GM12878 (cell line): Measurements from ENCODE around the gene PTCHD4. TPM values are rescaled to one million over a fixed set of nuclear protein-coding genes. Genes with fewer than 3 reads are reported as not detected.

Source experiments
- ATAC-seq: fragments of 200-7000 bp; cut with Tn5 transposase; 3 replicates; pipeline ENCODE4 v1.9.1; 2020; ENCODE audit warnings: mild to moderate bottlenecking, moderate library complexity
- BruUV-seq: library from RNA; stranded (reverse); fragments of 400-500 nt; replicated peaks from 2 replicates; lab custom pipeline; 2021; lab: Mats Ljungman, UMichigan
- CTCF ChIA-PET: fragments of 300-600 bp; sonication (Branson Sonifier 250); formaldehyde crosslinking; extraction: SDS; loops from one replicate; lab custom pipeline; 2021; ENCODE audit warnings: inconsistent platforms; lab: Yijun Ruan, JAX
- POLR2A ChIA-PET: fragments of 350-600 bp; formaldehyde crosslinking; extraction: SDS; loops from one replicate; lab custom pipeline; 2021; ENCODE audit warnings: inconsistent platforms; lab: Charles Lee
- RAD21 ChIA-PET: fragments of 300-600 bp; sonication (Branson Sonifier 250); formaldehyde crosslinking; loops from one replicate; lab custom pipeline; 2023; ENCODE audit warnings: antibody characterized with exemption; ENCODE audit not compliant: unreplicated experiment; lab: Charles Lee
- SMC1A ChIA-PET: fragments of 300-600 bp; sonication (Branson Sonifier 250); formaldehyde crosslinking; loops from one replicate; lab custom pipeline; 2023; ENCODE audit not compliant: unreplicated experiment, uncharacterized antibody; lab: Charles Lee
- DNase-seq: peaks from one replicate; pipeline ENCODE4 v3.0.0-alpha.2; 2011; ENCODE audit warnings: low read depth, low spot score
- FAIRE-seq: peaks from 3 replicates; lab custom pipeline; 2011; peaks lifted over from hg19 to GRCh38; lab: Jason Lieb, UNC
- H2AFZ ChIP-seq: 2 replicates; pipeline ENCODE4 v1.6.0; 2011; ENCODE audit warnings: low read depth, low read length, control low read depth; ENCODE audit not compliant: control insufficient read depth
- H3K27ac ChIP-seq: 2 replicates; pipeline ENCODE4 v1.5.1; 2011; ENCODE audit warnings: control low read depth; ENCODE audit not compliant: control insufficient read depth, insufficient read depth
- H3K27me3 ChIP-seq, 2 experiments: replicated peaks in 1 of 2; 2 replicates each; pipeline versions ENCODE4 v1.6.0 to v1.6.1; 2011; ENCODE audit warnings: low read length in 1 of 2; ENCODE audit not compliant: control insufficient read depth in 2 of 2, insufficient read depth in 2 of 2
- H3K36me3 ChIP-seq, 2 experiments: 2 replicates each; pipeline ENCODE4 v1.5.1; 2011; ENCODE audit warnings: low read length in 1 of 2; ENCODE audit not compliant: control insufficient read depth in 2 of 2, insufficient read depth in 2 of 2
- H3K4me1 ChIP-seq: 2 replicates; pipeline ENCODE4 v1.6.1; 2011; ENCODE audit warnings: mild to moderate bottlenecking, low read length, moderate library complexity, mixed read lengths; ENCODE audit not compliant: control insufficient read depth, insufficient read depth
- H3K4me2 ChIP-seq: 2 replicates; pipeline ENCODE4 v1.6.0; 2011; ENCODE audit warnings: control low read depth; ENCODE audit not compliant: control insufficient read depth, insufficient read depth
- H3K4me3 ChIP-seq: fragments of 200-600 bp; sonication (generic); 2 replicates; pipeline ENCODE4 v1.5.1; 2016
- H3K79me2 ChIP-seq: 2 replicates; pipeline ENCODE4 v1.6.0; 2011; ENCODE audit warnings: low read length; ENCODE audit not compliant: control insufficient read depth, insufficient read depth
- H3K9ac ChIP-seq: 2 replicates; pipeline ENCODE4 v1.8.0; 2011; ENCODE audit warnings: low read length, control low read depth, mixed read lengths; ENCODE audit not compliant: control insufficient read depth, insufficient read depth
- H3K9me3 ChIP-seq: replicated peaks from 3 replicates; pipeline ENCODE4 v1.5.1; 2011; ENCODE audit warnings: mild to moderate bottlenecking, low read length; ENCODE audit not compliant: control insufficient read depth, insufficient read depth
- H4K20me1 ChIP-seq: 2 replicates; pipeline ENCODE4 v1.6.0; 2011; ENCODE audit not compliant: control insufficient read depth, insufficient read depth
- CTCF ChIP-seq, 3 experiments: IDR thresholded peaks in 2 of 3; conservative IDR thresholded peaks in 1 of 3; 2 replicates each; pipeline ENCODE4 v1.5.1; 2011; ENCODE audit warnings: low read depth in 3 of 3, low read length in 3 of 3, mild to moderate bottlenecking in 3 of 3, control low read depth in 2 of 3, moderate library complexity in 2 of 3, inconsistent platforms in 1 of 3, mixed read lengths in 1 of 3; ENCODE audit not compliant: control insufficient read depth in 2 of 3, insufficient read depth in 1 of 3; ENCODE audit errors: extremely low read depth in 1 of 3
- EGR1 ChIP-seq, 2 experiments: IDR thresholded peaks; 1 replicate in 1 of 2; 2 replicates in 1 of 2; pipeline ENCODE4 v1.6.1; 2011 to 2012; ENCODE audit warnings: low read depth in 2 of 2, low read length in 2 of 2, borderline replicate concordance in 1 of 2, mild to moderate bottlenecking in 1 of 2, moderate library complexity in 1 of 2
- ELK1 ChIP-seq: IDR thresholded peaks from 2 replicates; pipeline ENCODE4 v1.6.1; 2012; ENCODE audit warnings: low read depth, low read length, improper control_type of control experiment
- HCFC1 ChIP-seq: fragments of 150-350 bp; IDR thresholded peaks from 2 replicates; pipeline ENCODE4 v1.6.1; 2014; ENCODE audit warnings: low read length
- KDM1A ChIP-seq: fragments of 200-600 bp; sonication (generic); IDR thresholded peaks from 2 replicates; pipeline ENCODE4 v1.6.1; 2016; ENCODE audit warnings: borderline replicate concordance
- NFXL1 ChIP-seq: fragments of 450-650 bp; IDR thresholded peaks from 2 replicates; pipeline ENCODE4 v1.6.1; 2017; ENCODE audit warnings: antibody characterized with exemption, mild to moderate bottlenecking, borderline replicate concordance
- STAT3 ChIP-seq: IDR thresholded peaks from 2 replicates; pipeline ENCODE4 v1.6.1; 2011; ENCODE audit warnings: low read depth, low read length, improper control_type of control experiment
- ZNF24 ChIP-seq: fragments of 450-650 bp; IDR thresholded peaks from 2 replicates; pipeline ENCODE4 v1.6.1; 2017; ENCODE audit warnings: antibody characterized with exemption, mild to moderate bottlenecking
- WGBS: methylation state at CpG from one replicate; pipeline ENCODE4 v1.1.6; 2016; ENCODE audit warnings: low lambda C conversion rate; ENCODE audit not compliant: insufficient replicate concordance, insufficient coverage; ENCODE audit errors: missing lambda C conversion rate; 5-methylcytosine and 5-hydroxymethylcytosine counted together
- in situ Hi-C: fragments of 300-500 bp; cut with MboI; formaldehyde crosslinking; loops from 9 replicates; pipeline ENCODE4 v1.14.3; 2018; ENCODE audit warnings: mixed read lengths
- intact Hi-C: fragments of 100-400 bp; cut with micrococcal nuclease; formaldehyde crosslinking; loops from one replicate; pipeline ENCODE4 v1.14.2; 2022; ENCODE audit not compliant: unreplicated experiment
- polyA plus RNA-seq, 11 experiments: library from polyadenylated mRNA; depleted of rRNA in 4 of 11; unstranded in 6 of 11; stranded (reverse) in 5 of 11; fragments of >200 nt; fragmentation: Nextera tagmentation in 4 of 11; fragmentation: Illumina TruSeq in 1 of 11; extraction: Ambion mirVana in 4 of 11; extraction: Trizol in 1 of 11; gene quantifications; 1 replicate in 1 of 11; 2 replicates in 10 of 11; pipeline versions ENCODE4 v1.2.1 to v1.2.3, GENCODE V29; 2011 to 2016; ENCODE audit warnings: inconsistent platforms in 2 of 11, missing spikeins in 2 of 11, low read depth in 1 of 11
- total RNA-seq, 4 experiments: library from RNA; depleted of rRNA in 3 of 4; stranded (reverse); fragments of >200 nt in 3 of 4; fragmentation: Illumina TruSeq in 1 of 4; extraction: Trizol in 1 of 4; gene quantifications; 2 replicates each; pipeline versions ENCODE4 v1.2.1 to v1.2.3, GENCODE V29; 2013 to 2021
- TF ChIP-seq, protein P1 (sequence below): IDR thresholded peaks from 2 replicates; pipeline ENCODE4 v1.6.1; 2011; ENCODE audit warnings: low read depth, low read length, improper control_type of control experiment, borderline replicate concordance
- TF ChIP-seq, protein P2 (sequence below): fragments of 450-650 bp; IDR thresholded peaks from 2 replicates; pipeline ENCODE4 v1.6.1; 2016; ENCODE audit warnings: mild to moderate bottlenecking
- TF ChIP-seq, protein P3 (sequence below): IDR thresholded peaks from 2 replicates; pipeline ENCODE4 v1.6.1; 2012; ENCODE audit warnings: low read depth, low read length, improper control_type of control experiment
- TF ChIP-seq, protein P4 (sequence below): fragments of 150-350 bp; IDR thresholded peaks from 2 replicates; pipeline ENCODE4 v1.6.1; 2016; ENCODE audit warnings: low read depth, low read length

The PTCHD4 gene
- total and polyA plus RNA-seq, 10 of the 15 experiments (the other 5 are each of a cell fraction or from before 2014, with no cell fraction given) = 0.02 to 0.17 (median 0.07) TPM; not detected in 3

GRCh38 chr6:48068278-48069251, 42.4 kb downstream of the PTCHD4 start:
- WGBS = 26% methylated on average over 31 of the region's 64 CpGs
- H3K27me3 ChIP-seq = peaks cover 3% of the 10 kb centered on the region in 2 experiments; a peak in 3 of 4 replicates
- H3K27ac ChIP-seq = no peak overlapping the region
- no peaks in the 10 kb centered on the region for H3K4me1 ChIP-seq
- H3K9ac ChIP-seq = no peak overlapping the region
- H3K79me2 ChIP-seq = no peaks in the 10 kb centered on the region
- CTCF ChIA-PET = no interaction called here
- no peak overlapping the region for H2AFZ ChIP-seq
- DNase-seq (no peak), ATAC-seq (no peak; the same call in 2 of the 3 replicates), FAIRE-seq (no peak)
- no peaks in the 10 kb centered on the region for H3K36me3 ChIP-seq
- no peak overlapping the region for H3K4me2 ChIP-seq
- SMC1A ChIA-PET = no interaction called here
- no peaks in the 10 kb centered on the region for H4K20me1 ChIP-seq
- H3K9me3 ChIP-seq = no peaks in the 10 kb centered on the region
- H3K4me3 ChIP-seq = no peak overlapping the region
- POLR2A ChIA-PET = no interaction called here
- intact Hi-C loops (no loop called here), in situ Hi-C loops (no loop called here)
- BruUV-seq = no TSS peak
- RAD21 ChIA-PET = no interaction called here
- TF ChIP-seq, protein P1, sequence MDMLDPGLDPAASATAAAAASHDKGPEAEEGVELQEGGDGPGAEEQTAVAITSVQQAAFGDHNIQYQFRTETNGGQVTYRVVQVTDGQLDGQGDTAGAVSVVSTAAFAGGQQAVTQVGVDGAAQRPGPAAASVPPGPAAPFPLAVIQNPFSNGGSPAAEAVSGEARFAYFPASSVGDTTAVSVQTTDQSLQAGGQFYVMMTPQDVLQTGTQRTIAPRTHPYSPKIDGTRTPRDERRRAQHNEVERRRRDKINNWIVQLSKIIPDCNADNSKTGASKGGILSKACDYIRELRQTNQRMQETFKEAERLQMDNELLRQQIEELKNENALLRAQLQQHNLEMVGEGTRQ = no peak
- TF ChIP-seq HCFC1 (no peak), STAT3 (no peak), ZNF24 (no peak), KDM1A (no peak), NFXL1 (no peak), ELK1 (no peak), CTCF (IDR thresholded peaks at IDR 0.05 in 2 of 3, conservative IDR thresholded peaks at IDR 0.05 in 1 of 3; ENCODE audit: control insufficient read depth in 2 of 3, extremely low read depth in 1 of 3, insufficient read depth in 1 of 3, low read depth in 3 of 3, low read length in 3 of 3) (no peak), EGR1 (IDR thresholded peaks at IDR 0.05; ENCODE audit: borderline replicate concordance in 1 of 2, low read depth in 2 of 2, low read length in 2 of 2) (no peak)
- TF ChIP-seq, protein P2, sequence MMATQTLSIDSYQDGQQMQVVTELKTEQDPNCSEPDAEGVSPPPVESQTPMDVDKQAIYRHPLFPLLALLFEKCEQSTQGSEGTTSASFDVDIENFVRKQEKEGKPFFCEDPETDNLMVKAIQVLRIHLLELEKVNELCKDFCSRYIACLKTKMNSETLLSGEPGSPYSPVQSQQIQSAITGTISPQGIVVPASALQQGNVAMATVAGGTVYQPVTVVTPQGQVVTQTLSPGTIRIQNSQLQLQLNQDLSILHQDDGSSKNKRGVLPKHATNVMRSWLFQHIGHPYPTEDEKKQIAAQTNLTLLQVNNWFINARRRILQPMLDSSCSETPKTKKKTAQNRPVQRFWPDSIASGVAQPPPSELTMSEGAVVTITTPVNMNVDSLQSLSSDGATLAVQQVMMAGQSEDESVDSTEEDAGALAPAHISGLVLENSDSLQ = no peak
- TF ChIP-seq, protein P3, sequence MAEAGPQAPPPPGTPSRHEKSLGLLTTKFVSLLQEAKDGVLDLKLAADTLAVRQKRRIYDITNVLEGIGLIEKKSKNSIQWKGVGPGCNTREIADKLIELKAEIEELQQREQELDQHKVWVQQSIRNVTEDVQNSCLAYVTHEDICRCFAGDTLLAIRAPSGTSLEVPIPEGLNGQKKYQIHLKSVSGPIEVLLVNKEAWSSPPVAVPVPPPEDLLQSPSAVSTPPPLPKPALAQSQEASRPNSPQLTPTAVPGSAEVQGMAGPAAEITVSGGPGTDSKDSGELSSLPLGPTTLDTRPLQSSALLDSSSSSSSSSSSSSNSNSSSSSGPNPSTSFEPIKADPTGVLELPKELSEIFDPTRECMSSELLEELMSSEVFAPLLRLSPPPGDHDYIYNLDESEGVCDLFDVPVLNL = no peak
- TF ChIP-seq, protein P4, sequence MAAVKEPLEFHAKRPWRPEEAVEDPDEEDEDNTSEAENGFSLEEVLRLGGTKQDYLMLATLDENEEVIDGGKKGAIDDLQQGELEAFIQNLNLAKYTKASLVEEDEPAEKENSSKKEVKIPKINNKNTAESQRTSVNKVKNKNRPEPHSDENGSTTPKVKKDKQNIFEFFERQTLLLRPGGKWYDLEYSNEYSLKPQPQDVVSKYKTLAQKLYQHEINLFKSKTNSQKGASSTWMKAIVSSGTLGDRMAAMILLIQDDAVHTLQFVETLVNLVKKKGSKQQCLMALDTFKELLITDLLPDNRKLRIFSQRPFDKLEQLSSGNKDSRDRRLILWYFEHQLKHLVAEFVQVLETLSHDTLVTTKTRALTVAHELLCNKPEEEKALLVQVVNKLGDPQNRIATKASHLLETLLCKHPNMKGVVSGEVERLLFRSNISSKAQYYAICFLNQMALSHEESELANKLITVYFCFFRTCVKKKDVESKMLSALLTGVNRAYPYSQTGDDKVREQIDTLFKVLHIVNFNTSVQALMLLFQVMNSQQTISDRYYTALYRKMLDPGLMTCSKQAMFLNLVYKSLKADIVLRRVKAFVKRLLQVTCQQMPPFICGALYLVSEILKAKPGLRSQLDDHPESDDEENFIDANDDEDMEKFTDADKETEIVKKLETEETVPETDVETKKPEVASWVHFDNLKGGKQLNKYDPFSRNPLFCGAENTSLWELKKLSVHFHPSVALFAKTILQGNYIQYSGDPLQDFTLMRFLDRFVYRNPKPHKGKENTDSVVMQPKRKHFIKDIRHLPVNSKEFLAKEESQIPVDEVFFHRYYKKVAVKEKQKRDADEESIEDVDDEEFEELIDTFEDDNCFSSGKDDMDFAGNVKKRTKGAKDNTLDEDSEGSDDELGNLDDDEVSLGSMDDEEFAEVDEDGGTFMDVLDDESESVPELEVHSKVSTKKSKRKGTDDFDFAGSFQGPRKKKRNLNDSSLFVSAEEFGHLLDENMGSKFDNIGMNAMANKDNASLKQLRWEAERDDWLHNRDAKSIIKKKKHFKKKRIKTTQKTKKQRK = no peak
